Liver (tissue), 3 donors: ENCODE data around the gene CDK11A.

Experiments used
- CTCF ChIP-seq: fragments of 150-350 bp; IDR thresholded peaks from 2 replicates; pipeline ENCODE4 v1.5.1; 2017; ENCODE audit warnings: improper control_type of control experiment, low read depth, low read length; ENCODE audit not compliant: missing input control
- FOXA2 ChIP-seq: IDR thresholded peaks from 2 replicates; pipeline ENCODE4 v1.6.1; 2016; ENCODE audit warnings: antibody characterized with exemption
- JUND ChIP-seq, 2 donors: IDR thresholded peaks; 2 replicates each; pipeline ENCODE4 v1.6.1; 2016; ENCODE audit warnings: antibody characterized with exemption in 2 of 2
- TAF1 ChIP-seq: conservative IDR thresholded peaks from 2 replicates; pipeline ENCODE4 v1.6.1; 2016; ENCODE audit warnings: antibody characterized with exemption, mild to moderate bottlenecking
- donor health status: healthy.
- donor health status: healthy.

GRCh38 chr1:1748686-1749321, 24.6 kb upstream of the CDK11A start:
- TF ChIP-seq CTCF = no peak
- TF ChIP-seq FOXA2 = no peak
- TF ChIP-seq TAF1 = no peak
- no peak for TF ChIP-seq JUND (IDR thresholded peaks at IDR 0.05)
